ENCODE data around the gene TP53BP1.
"Not testable (repeated sequence)": the region's sequence is repeated elsewhere in the genome, so short reads cannot be mapped to it uniquely, and the experiment has no call there.

The TP53BP1 gene

GRCh38 chr15:43492673-43493601, at the start of gene TP53BP1:
TSS of gene TP53BP1 (minus strand) at chr15:43493156. CDS start at chr15:43493043, 113 bp downstream.
- DNase-seq (ENCODE audit: low spot score) (peak; percentile 97), ATAC-seq (ENCODE audit: low read depth) (peak; percentile 100)
- no peak for TF ChIP-seq CTCF (IDR thresholded peaks at IDR 0.05; ENCODE audit: poor library complexity, severe bottlenecking)
- Histone ChIP-seq H3K4me1 (ENCODE audit: insufficient read depth, poor library complexity, severe bottlenecking) (no peaks in the 10 kb centered on the region), H3K27ac (ENCODE audit: poor library complexity, severe bottlenecking) (peak within 1 kb of the TSS; percentile 10), H3K4me3 (ENCODE audit: severe bottlenecking) (peak within 1 kb of the TSS; percentile 66), H3K9me3 (ENCODE audit: severe bottlenecking) (no peaks in the 10 kb centered on the region), H3K27me3 (ENCODE audit: insufficient read depth, poor library complexity, severe bottlenecking) (no peaks in the 10 kb centered on the region), H3K36me3 (ENCODE audit: low read depth) (peaks cover 37% of the 10 kb centered on the region)

GRCh38 chr15:43541785-43542184, 48.8 kb upstream of the TP53BP1 start:
- no peaks in the 10 kb centered on the region for H3K4me1 ChIP-seq (ENCODE audit: insufficient read depth, poor library complexity, severe bottlenecking)
- H3K36me3 ChIP-seq (ENCODE audit: low read depth): peaks cover 16% of the 10 kb centered on the region
- H3K4me3 ChIP-seq (ENCODE audit: severe bottlenecking): no peak overlapping the region
- TF ChIP-seq CTCF (IDR thresholded peaks at IDR 0.05; ENCODE audit: poor library complexity, severe bottlenecking): no peak
- DNase-seq (ENCODE audit: low spot score) (no peak), ATAC-seq (ENCODE audit: low read depth) (no peak)
- H3K9me3 ChIP-seq (ENCODE audit: severe bottlenecking): no peaks in the 10 kb centered on the region
- no peak overlapping the region for H3K27ac ChIP-seq (ENCODE audit: poor library complexity, severe bottlenecking)
- no peaks in the 10 kb centered on the region for H3K27me3 ChIP-seq (ENCODE audit: insufficient read depth, poor library complexity, severe bottlenecking)

- Histone ChIP-seq H3K4me1 (ENCODE audit: insufficient read depth, poor library complexity, severe bottlenecking) (no peaks in the 10 kb centered on the region), H3K36me3 (ENCODE audit: low read depth) (peaks cover 22% of the 10 kb centered on the region), H3K27ac (ENCODE audit: poor library complexity, severe bottlenecking) (no peak overlapping the region), H3K9me3 (ENCODE audit: severe bottlenecking) (no peaks in the 10 kb centered on the region), H3K27me3 (ENCODE audit: insufficient read depth, poor library complexity, severe bottlenecking) (no peaks in the 10 kb centered on the region), H3K4me3 (ENCODE audit: severe bottlenecking) (no peak overlapping the region)
- no peak for TF ChIP-seq CTCF (IDR thresholded peaks at IDR 0.05; ENCODE audit: poor library complexity, severe bottlenecking)
- no peak for DNase-seq (ENCODE audit: low spot score)
- ATAC-seq (ENCODE audit: low read depth): no peak
Measured at GRCh38 chr15:43538091-43538490, 45.1 kb upstream of the TP53BP1 start.

- DNase-seq (ENCODE audit: low spot score) (no peak), ATAC-seq (ENCODE audit: low read depth) (no peak)
- no peak overlapping the region for H3K4me3 ChIP-seq (ENCODE audit: severe bottlenecking)
- H3K27me3 ChIP-seq (ENCODE audit: insufficient read depth, poor library complexity, severe bottlenecking): no peaks in the 10 kb centered on the region
- no peak for TF ChIP-seq CTCF (IDR thresholded peaks at IDR 0.05; ENCODE audit: poor library complexity, severe bottlenecking)
- no peaks in the 10 kb centered on the region for H3K4me1 ChIP-seq (ENCODE audit: insufficient read depth, poor library complexity, severe bottlenecking)
- H3K9me3 ChIP-seq (ENCODE audit: severe bottlenecking): no peaks in the 10 kb centered on the region
- no peak overlapping the region for H3K27ac ChIP-seq (ENCODE audit: poor library complexity, severe bottlenecking)
- peaks cover 22% of the 10 kb centered on the region for H3K36me3 ChIP-seq (ENCODE audit: low read depth)
Measured at GRCh38 chr15:43534897-43535296, 41.9 kb upstream of the TP53BP1 start.

GRCh38 chr15:43532826-43533225, 39.9 kb upstream of the TP53BP1 start:
- ATAC-seq (ENCODE audit: low read depth); H3K4me3 ChIP-seq (ENCODE audit: severe bottlenecking); H3K27me3 ChIP-seq (ENCODE audit: insufficient read depth, poor library complexity, severe bottlenecking); H3K4me1 ChIP-seq (ENCODE audit: insufficient read depth, poor library complexity, severe bottlenecking); H3K27ac ChIP-seq (ENCODE audit: poor library complexity, severe bottlenecking); H3K9me3 ChIP-seq (ENCODE audit: severe bottlenecking); DNase-seq (ENCODE audit: low spot score): not testable (repeated sequence)
- peaks cover 15% of the 10 kb centered on the region for H3K36me3 ChIP-seq (ENCODE audit: low read depth)

Measured in RWPE2 (cell line).